Prostate gland (tissue), 2 donors: ENCODE results near the gene DGKB.

Experiments
- CTCF ChIP-seq, 4 experiments: fragments of 200-600 bp in 2 of 4; fragments of 450-650 bp in 2 of 4; sonication (generic) in 2 of 4; IDR thresholded peaks; 1 replicate in 3 of 4; 2 replicates in 1 of 4; pipeline ENCODE4 v1.5.1; 2016 to 2019; ENCODE audit warnings: antibody characterized with exemption in 4 of 4, mild to moderate bottlenecking in 2 of 4, moderate library complexity in 2 of 4
- POLR2A ChIP-seq: fragments of 450-650 bp; IDR thresholded peaks from one replicate; pipeline ENCODE4 v1.6.1; 2016; ENCODE audit warnings: antibody characterized with exemption, mild to moderate bottlenecking
- POLR2AphosphoS5 ChIP-seq: sonication (generic); formaldehyde crosslinking; IDR thresholded peaks from one replicate; pipeline ENCODE4 v1.6.1; 2017; ENCODE audit warnings: antibody characterized with exemption

GRCh38 chr7:14698239-14698638 lies 204.3 kb downstream of the DGKB start:
- TF ChIP-seq POLR2A, result no peak
- TF ChIP-seq CTCF (IDR thresholded peaks at IDR 0.05), result no peak
- TF ChIP-seq POLR2AphosphoS5, result no peak
